ENCODE results near the gene AFDN.

Gene AFDN

DNA sequence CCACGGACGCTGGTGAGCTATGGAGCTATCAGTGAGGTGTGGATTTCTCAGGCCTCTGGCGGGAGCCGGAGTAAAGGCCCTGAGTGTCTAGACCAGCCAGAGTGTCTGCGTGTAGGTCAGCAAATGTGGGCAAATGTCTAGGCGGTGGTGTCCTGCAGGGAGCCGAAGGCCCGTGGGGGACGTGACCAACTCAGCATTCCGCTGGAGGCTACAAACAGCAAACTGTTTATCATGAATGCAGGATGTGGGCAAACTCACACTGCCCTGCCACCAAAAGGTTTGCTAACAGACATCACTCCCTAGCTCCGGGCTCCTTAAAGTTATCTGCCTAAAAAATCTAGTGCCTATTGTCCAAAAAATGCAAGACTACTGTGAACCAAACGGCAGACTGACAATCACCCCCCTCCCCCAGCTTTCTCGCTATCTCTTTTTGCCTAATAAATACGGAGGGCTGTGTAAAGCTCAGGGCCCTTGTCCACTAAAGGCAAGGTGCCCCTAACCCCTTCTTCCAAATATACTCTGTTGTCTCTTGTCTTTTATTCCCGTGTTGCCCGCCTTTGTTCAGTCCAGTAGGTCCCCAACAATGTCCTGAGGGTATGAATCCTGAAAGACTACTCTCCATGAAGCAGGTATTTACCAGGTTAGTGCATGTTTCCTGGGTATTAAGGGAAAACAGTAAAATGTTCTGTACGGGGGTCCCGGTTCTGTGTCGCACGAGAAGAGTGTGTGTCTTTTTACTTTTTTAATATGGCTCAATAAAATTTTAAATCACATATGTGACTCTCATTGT, 29.0 kb upstream of the AFDN start:
- H3K36me3 ChIP-seq (ENCODE audit: insufficient read depth, low read length) = no peaks in the 10 kb centered on the region
- no peaks in the 10 kb centered on the region for H3K4me1 ChIP-seq (ENCODE audit: insufficient read depth, low read length)
- H3K79me2 ChIP-seq (ENCODE audit: insufficient read depth, low read length) = no peaks in the 10 kb centered on the region
- DNase-seq = no peak
- H4K20me1 ChIP-seq (ENCODE audit: insufficient read depth, low read length) = no peaks in the 10 kb centered on the region; the same call in 1 of the 2 replicates
- H3K27ac ChIP-seq (ENCODE audit: low read length) = no peak overlapping the region
- no peak for TF ChIP-seq EZH2 (IDR thresholded peaks at IDR 0.05; ENCODE audit: borderline replicate concordance, low read depth, low read length, severe bottlenecking)
- TF ChIP-seq, protein P1, sequence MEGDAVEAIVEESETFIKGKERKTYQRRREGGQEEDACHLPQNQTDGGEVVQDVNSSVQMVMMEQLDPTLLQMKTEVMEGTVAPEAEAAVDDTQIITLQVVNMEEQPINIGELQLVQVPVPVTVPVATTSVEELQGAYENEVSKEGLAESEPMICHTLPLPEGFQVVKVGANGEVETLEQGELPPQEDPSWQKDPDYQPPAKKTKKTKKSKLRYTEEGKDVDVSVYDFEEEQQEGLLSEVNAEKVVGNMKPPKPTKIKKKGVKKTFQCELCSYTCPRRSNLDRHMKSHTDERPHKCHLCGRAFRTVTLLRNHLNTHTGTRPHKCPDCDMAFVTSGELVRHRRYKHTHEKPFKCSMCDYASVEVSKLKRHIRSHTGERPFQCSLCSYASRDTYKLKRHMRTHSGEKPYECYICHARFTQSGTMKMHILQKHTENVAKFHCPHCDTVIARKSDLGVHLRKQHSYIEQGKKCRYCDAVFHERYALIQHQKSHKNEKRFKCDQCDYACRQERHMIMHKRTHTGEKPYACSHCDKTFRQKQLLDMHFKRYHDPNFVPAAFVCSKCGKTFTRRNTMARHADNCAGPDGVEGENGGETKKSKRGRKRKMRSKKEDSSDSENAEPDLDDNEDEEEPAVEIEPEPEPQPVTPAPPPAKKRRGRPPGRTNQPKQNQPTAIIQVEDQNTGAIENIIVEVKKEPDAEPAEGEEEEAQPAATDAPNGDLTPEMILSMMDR (IDR thresholded peaks at IDR 0.05; ENCODE audit: borderline replicate concordance, extremely low read depth, low read length, poor library complexity, severe bottlenecking) = no peak
- H3K9ac ChIP-seq (ENCODE audit: low read depth, low read length) = no peak overlapping the region
- ATAC-seq (ENCODE audit: insufficient read depth, low read depth) = no peak
- no peak overlapping the region for H3K4me3 ChIP-seq (ENCODE audit: low read depth in 1 of 2, low read length in 2 of 2)
- H3K9me3 ChIP-seq (ENCODE audit: insufficient read depth, low read length, severe bottlenecking) = no peaks in the 10 kb centered on the region
- H3K4me2 ChIP-seq (ENCODE audit: insufficient read depth, low read length) = no peak overlapping the region
- no peak overlapping the region for H2AFZ ChIP-seq (ENCODE audit: low read depth, low read length)
- H3K27me3 ChIP-seq (ENCODE audit: insufficient read depth, low read length, poor library complexity) = peaks cover 17% of the 10 kb centered on the region

DNA sequence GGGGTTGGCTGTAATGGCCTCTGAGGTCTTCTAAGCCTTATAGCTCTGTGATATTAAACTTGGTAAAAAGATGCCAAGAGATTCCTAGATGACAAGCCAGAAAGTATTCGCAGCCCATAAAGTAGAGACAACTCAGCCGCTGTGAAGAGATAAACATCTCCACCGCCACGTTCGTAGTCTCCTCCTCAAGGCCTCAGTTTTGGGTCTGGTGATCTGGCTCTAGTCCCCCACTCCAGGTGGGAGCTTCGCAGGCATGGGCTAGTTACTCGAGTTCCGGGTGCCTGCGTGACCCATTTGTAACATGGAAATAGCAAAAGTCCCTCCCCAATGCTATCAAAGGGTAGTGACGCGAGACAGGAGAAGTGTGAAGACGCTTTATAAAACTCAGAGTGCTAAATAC, 28.3 kb upstream of the AFDN start:
- H3K4me3 ChIP-seq (ENCODE audit: low read depth in 1 of 2, low read length in 2 of 2) = no peak overlapping the region
- H3K27ac ChIP-seq (ENCODE audit: low read length) = no peak overlapping the region
- no peaks in the 10 kb centered on the region for H3K36me3 ChIP-seq (ENCODE audit: insufficient read depth, low read length)
- H3K27me3 ChIP-seq (ENCODE audit: insufficient read depth, low read length, poor library complexity) = peaks cover 17% of the 10 kb centered on the region
- no peak overlapping the region for H3K9ac ChIP-seq (ENCODE audit: low read depth, low read length)
- no peak overlapping the region for H3K4me2 ChIP-seq (ENCODE audit: insufficient read depth, low read length)
- no peak for DNase-seq
- H3K4me1 ChIP-seq (ENCODE audit: insufficient read depth, low read length) = no peaks in the 10 kb centered on the region
- TF ChIP-seq, protein P1 (IDR thresholded peaks at IDR 0.05; ENCODE audit: borderline replicate concordance, extremely low read depth, low read length, poor library complexity, severe bottlenecking) = no peak
- no peak for TF ChIP-seq EZH2 (IDR thresholded peaks at IDR 0.05; ENCODE audit: borderline replicate concordance, low read depth, low read length, severe bottlenecking)
- no peaks in the 10 kb centered on the region for H3K9me3 ChIP-seq (ENCODE audit: insufficient read depth, low read length, severe bottlenecking)
- no peaks in the 10 kb centered on the region; the same call in 1 of the 2 replicates for H4K20me1 ChIP-seq (ENCODE audit: insufficient read depth, low read length)
- H3K79me2 ChIP-seq (ENCODE audit: insufficient read depth, low read length) = no peaks in the 10 kb centered on the region
- no peak for ATAC-seq (ENCODE audit: insufficient read depth, low read depth)
- H2AFZ ChIP-seq (ENCODE audit: low read depth, low read length) = no peak overlapping the region

DNA sequence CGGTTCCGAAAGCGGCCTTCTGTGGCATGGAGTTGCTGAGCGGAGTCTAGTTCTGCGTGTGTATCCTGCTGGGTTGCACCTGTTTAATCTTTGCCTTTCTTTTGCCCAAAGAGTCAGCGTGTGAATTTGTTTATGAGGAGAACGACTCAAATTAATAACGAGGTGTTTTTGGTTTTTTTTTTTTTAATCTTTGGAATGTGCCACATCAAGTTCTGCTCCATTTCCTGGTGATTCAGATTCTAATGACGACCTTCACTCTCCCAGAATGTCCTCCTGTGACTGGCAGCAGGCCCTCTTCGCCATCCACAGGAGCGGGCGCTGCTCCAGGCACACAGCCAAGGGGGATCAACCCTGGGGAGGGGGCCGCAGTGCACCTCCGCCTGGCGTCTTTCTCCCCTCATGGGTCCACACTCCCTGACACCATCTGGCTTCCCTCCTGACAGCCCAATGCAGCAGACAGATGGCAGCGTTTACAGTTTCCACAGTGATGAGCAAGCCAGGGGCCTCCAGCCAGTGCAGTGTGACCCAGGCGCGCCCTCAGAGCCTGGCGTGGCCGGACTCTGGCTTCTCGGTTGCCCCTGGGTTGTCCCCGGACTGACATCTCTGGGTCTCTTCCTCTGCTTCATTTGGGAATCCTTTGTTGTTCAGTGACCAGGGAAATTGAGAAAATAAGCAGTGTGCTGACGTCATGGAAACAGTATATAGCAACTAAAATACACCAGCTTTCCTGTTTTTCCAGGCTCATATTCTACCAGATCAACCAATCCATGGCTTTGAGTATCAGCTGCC, 27.5 kb upstream of the AFDN start:
- Histone ChIP-seq H3K36me3 (ENCODE audit: insufficient read depth, low read length) (no peaks in the 10 kb centered on the region), H3K4me3 (ENCODE audit: low read depth in 1 of 2, low read length in 2 of 2) (no peak overlapping the region), H3K4me2 (ENCODE audit: insufficient read depth, low read length) (no peak overlapping the region), H3K4me1 (ENCODE audit: insufficient read depth, low read length) (no peaks in the 10 kb centered on the region), H3K27me3 (ENCODE audit: insufficient read depth, low read length, poor library complexity) (peaks cover 17% of the 10 kb centered on the region), H3K79me2 (ENCODE audit: insufficient read depth, low read length) (no peaks in the 10 kb centered on the region), H3K9me3 (ENCODE audit: insufficient read depth, low read length, severe bottlenecking) (no peaks in the 10 kb centered on the region), H3K27ac (ENCODE audit: low read length) (no peak overlapping the region), H4K20me1 (ENCODE audit: insufficient read depth, low read length) (no peaks in the 10 kb centered on the region; the same call in 1 of the 2 replicates), H3K9ac (ENCODE audit: low read depth, low read length) (no peak overlapping the region), H2AFZ (ENCODE audit: low read depth, low read length) (no peak overlapping the region)
- no peak for TF ChIP-seq EZH2 (IDR thresholded peaks at IDR 0.05; ENCODE audit: borderline replicate concordance, low read depth, low read length, severe bottlenecking)
- TF ChIP-seq, protein P1 (IDR thresholded peaks at IDR 0.05; ENCODE audit: borderline replicate concordance, extremely low read depth, low read length, poor library complexity, severe bottlenecking) = no peak
- DNase-seq (no peak), ATAC-seq (ENCODE audit: insufficient read depth, low read depth) (no peak)

Measured in DND-41 (cell line).